ENCODE measurements around the gene NPHP4.

DNA sequence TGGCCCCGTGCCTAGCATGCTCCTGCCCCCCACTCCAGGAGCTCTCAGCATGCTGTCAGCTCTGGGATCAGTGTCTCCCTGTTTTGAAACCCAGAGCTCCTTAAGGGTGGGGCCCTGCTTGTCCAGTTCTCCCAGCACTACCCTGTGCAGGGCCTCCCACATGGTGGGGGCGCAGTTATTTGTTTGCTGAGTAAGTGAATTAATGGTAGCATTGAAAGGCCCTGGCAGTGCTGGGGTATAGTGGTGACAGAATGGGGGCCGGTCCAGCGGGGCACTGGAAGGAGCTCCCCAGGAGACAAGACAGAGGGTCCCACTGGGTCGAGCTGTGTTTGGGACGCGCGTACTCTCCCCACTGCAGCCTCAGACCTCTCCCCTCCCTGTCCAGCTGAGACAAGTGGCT is 99.9 kb downstream of the NPHP4 start:
- TF ChIP-seq, protein P1, sequence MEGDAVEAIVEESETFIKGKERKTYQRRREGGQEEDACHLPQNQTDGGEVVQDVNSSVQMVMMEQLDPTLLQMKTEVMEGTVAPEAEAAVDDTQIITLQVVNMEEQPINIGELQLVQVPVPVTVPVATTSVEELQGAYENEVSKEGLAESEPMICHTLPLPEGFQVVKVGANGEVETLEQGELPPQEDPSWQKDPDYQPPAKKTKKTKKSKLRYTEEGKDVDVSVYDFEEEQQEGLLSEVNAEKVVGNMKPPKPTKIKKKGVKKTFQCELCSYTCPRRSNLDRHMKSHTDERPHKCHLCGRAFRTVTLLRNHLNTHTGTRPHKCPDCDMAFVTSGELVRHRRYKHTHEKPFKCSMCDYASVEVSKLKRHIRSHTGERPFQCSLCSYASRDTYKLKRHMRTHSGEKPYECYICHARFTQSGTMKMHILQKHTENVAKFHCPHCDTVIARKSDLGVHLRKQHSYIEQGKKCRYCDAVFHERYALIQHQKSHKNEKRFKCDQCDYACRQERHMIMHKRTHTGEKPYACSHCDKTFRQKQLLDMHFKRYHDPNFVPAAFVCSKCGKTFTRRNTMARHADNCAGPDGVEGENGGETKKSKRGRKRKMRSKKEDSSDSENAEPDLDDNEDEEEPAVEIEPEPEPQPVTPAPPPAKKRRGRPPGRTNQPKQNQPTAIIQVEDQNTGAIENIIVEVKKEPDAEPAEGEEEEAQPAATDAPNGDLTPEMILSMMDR (conservative IDR thresholded peaks at IDR 0.05; ENCODE audit: low read depth, low read length): no peak
- TF ChIP-seq EZH2 (IDR thresholded peaks at IDR 0.05; ENCODE audit: low read length, unreplicated experiment): no peak
